Iris pigment epithelial cell (primary cell): ENCODE data around the gene C17orf113.

Experiments
- DNase-seq: peaks from one replicate; pipeline ENCODE4 v3.0.0-alpha.2; 2011; ENCODE audit warnings: low read depth

The C17orf113 gene

GRCh38 chr17:42050393-42051012, at the start of gene C17orf113:
TSS of gene C17orf113 (minus strand) at chr17:42050601. CDS start at chr17:42043376, 7,225 bp downstream.
- no peak for DNase-seq

- DNase-seq: no peak
Measured at GRCh38 chr17:42098730-42099399, 48.5 kb upstream of the C17orf113 start.

GRCh38 chr17:42097691-42098631, 47.6 kb upstream of the C17orf113 start, which contains the start of gene ZNF385C:
TSS of gene ZNF385C (minus strand) at chr17:42098473. CDS start at chr17:42063056, 35,417 bp downstream.
- no peak for DNase-seq

DNA sequence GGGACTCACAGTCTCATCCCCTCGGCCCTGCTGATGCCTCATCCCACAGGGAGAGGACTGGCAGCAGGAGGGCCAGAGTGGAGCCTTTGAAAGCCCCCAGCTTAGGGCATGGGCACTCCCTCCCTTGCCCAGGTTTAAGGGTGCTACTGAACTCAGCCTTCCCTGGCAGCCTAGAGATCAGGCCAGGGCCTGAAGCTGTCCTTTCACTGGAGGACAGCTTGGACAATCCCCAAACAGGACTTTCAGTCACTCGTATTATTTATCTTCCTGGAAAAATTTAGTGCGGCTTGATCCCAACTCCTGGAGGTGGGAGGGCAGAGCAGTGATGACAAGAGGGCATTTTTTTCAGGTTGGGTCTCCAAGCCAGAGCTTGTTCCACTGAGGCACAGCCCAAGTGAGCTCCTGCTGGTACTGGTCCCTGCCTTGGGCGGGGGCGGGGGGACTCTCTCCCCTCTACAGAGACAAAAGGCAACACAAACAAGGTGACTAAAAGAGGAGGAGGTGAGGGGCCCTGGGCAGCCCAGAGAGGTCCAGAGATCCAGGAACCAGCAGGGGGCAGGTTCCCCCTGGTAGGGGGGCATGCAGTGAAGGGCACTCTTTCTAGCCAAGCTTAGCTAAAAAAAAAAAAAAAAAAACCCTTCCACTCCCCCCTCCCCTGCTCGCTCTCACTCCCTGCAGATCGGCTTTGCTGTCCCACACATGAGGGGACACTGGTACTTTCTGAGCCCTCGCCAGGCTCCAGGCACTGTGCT, 46.1 kb upstream of the C17orf113 start:
- DNase-seq: no peak

GRCh38 chr17:42094375-42095069, 44.1 kb upstream of the C17orf113 start:
- no peak for DNase-seq

DNA sequence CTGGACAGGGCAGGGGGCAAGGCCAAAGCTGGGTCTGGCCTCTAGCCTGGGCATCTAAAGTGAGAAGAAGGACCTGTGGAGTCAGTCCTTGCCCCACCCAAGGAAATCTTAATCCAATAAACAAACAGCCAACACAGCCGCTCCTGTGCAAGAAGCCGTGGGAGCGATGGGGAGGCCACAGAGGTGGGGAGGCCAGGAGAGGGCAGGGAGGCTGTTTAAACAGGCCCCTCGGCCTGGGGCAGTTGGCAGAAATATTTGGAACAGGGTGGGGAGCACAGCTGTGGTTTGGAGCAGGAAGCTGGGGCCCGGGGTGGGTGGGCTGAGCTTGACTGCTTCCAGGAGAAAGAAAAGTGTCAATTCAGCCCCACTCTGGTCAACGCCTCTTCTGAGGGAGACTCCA, 42.5 kb upstream of the C17orf113 start:
- DNase-seq: no peak

DNA sequence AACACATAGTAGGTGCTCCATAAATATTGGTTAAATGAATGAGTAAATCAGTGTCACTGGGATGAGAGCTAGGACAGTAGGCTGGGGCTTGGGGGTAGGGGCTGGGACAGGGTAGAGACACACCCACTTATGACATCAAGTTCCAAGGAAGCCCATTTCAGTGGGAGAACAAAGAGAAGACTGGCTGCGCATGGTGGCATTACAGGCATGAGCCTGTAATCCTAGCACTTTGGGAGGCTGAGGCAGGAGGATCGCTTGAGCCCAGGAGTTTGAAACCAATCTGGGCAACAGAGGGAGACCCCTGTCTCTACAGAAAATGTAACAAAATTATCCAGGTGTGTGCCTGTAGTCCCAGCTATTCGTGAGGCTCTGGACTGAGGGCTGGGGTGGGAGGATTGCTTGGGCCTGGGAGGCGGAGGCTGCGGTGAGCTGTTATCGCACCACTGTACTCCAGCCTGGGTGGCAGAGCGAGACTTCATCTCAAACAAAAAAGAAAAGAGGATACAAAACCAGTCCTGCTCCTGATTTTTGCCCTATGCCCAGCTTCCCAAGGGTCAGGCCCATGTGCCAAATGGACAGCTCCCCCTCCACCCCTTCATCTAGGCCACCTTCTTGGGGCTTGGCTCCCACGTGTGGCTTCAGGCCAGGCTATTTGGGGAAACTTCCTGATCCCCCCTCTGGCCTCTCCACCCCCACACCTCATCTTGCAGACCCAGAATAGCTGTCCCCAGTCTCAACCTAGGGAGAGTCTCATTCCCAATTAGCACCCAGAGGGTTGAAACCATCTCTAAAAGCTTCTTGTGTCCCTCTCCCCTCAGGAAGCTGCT, 40.8 kb upstream of the C17orf113 start:
- no peak for DNase-seq

- DNase-seq: no peak
Measured at GRCh38 chr17:42088736-42089135, 38.3 kb upstream of the C17orf113 start.

DNA sequence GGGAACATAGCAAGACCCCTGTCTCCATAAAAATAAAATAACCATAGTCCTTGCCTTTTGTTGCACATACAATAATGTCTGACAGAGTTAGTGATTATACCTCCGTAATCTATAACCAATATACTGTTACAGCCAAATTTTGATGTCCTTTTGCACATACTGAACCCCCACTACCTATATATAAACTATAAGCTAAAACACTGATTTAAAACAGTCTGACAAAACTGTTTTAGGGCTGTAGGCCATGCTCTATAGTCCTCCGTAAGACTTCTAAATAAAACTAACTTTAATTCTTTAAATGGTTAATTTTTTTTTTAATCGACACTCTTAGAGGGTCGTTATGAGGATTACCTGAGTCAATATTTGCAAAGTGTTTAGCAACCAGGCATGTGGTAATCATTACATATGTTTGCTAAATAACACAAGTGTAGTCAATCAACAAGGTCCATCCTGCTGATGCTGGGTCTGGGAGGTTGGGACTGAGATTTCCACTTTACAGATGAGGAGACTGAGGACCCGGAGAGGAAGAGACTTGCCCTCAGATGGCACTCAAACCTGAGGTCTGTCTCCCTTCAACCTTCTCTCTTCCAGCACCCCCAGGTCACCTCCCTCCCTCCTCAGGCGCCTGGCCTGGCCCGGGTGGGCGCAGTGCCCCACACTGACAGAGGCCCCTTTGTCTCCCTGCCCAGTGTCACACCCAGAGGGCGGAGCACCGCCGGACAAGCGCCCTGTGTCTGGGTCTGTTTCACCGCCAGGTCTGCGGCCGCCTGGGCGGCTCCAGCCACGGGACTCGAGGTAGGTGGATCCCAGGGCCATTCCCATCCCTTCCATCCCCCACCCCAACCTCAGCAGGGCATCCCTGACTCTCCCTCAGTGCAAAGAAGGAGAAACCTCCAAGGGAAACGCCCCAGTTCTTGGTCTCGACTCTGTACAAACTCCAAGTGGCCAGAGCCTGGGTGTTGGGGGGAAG, 37.6 kb upstream of the C17orf113 start:
- no peak for DNase-seq

DNA sequence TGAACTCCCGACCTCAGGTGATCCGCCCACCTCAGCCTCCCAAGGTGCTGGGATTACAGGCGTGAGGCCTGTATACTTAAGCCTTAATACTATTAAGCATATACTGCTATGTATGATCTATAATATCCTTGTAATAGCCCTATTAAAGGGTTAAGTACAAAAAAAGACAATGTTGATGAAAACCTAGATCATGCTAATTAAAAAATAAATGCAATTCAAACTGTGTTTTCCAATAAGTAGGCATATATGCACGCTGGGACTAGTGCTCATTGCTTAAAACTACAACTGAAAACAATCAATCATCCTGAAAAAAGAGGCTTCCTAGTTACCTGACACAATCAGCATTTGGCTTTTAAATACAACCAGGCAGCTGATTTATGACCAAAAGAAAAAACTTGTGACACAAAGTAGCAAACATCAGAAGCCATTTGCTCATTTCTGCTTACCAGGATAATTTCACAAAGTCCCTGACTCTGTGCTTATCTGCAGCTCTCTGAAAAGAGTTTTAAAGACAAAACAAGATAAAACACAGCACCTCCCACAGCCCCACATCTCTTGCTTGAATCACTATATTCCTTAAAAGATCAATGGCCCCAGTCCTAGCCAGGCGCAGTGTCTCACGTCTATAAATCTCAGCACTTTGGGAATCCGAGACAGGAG, 36.8 kb upstream of the C17orf113 start:
- DNase-seq: no peak

GRCh38 chr17:42081516-42082129, 31.2 kb upstream of the C17orf113 start:
- DNase-seq: no peak

GRCh38 chr17:42079541-42079940, 29.1 kb upstream of the C17orf113 start:
- DNase-seq: no peak

- DNase-seq: no peak
Measured at GRCh38 chr17:42078396-42079043, 28.1 kb upstream of the C17orf113 start.

DNA sequence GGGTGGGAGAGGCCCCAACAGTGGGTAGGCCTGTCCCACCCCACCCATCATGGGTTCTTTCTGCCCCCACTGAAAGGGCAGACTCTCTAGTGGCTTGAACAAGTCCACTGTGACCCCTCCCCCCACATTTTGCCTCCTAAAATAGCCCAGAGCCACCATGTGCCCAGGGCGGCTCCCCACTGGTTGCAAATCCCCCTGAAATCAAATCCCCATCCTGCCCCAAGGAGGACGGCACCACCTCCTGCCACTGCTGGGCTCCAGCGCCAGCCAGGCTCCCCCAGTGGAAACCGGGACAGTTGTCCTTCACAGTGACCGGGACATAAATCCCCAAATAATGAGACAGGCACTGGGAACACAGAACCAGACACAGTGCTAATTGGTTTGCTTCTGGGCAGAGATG, 27.4 kb upstream of the C17orf113 start:
- no peak for DNase-seq

GRCh38 chr17:42076797-42077559, 26.6 kb upstream of the C17orf113 start:
- DNase-seq: no peak

DNA sequence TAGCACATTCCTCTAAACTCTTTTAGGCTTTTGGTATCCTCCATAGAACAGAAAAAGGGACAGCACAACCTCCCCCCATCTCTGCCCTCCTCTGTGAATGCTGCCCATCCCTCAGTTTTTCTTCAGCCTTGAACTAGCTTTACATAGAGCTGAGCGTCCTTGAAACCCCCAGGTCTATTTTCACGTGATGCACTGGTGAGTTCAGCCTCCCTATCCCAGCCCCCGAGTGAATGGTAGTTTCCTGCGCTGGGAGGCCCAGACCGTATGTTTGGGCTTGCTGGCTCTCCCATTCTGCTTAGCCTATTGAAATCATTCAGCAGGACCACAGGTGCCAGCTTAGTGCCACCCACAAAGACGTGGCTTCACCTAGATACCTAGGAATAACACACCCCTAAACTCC, 25.4 kb upstream of the C17orf113 start:
- no peak for DNase-seq
